GM18511 (cell line): Measurements from ENCODE around the gene UBE2J2.
"Not testable (repeated sequence)": the region's sequence is repeated elsewhere in the genome, so short reads cannot be mapped to it uniquely, and the experiment has no call there.

Source experiments
- ATAC-seq: cut with Tn5 transposase; IDR thresholded peaks from one replicate; pipeline ENCODE4 v1.9.1; 2021; ENCODE audit warnings: mild to moderate bottlenecking, moderate library complexity; ENCODE audit not compliant: unreplicated experiment

UBE2J2 gene

GRCh38 chr1:1273512-1274298 lies at the start of gene UBE2J2:
Gene UBE2J2, minus strand, starts transcription at chr1:1273854. Its CDS starts 5,862 bp downstream, at chr1:1267992.
- peak; percentile 90 for ATAC-seq

GRCh38 chr1:1322952-1323351 lies 49.3 kb upstream of the UBE2J2 start:
- ATAC-seq, result no peak

- ATAC-seq, result no peak
Measured at GRCh38 chr1:1322418-1322817, 48.8 kb upstream of the UBE2J2 start.

DNA sequence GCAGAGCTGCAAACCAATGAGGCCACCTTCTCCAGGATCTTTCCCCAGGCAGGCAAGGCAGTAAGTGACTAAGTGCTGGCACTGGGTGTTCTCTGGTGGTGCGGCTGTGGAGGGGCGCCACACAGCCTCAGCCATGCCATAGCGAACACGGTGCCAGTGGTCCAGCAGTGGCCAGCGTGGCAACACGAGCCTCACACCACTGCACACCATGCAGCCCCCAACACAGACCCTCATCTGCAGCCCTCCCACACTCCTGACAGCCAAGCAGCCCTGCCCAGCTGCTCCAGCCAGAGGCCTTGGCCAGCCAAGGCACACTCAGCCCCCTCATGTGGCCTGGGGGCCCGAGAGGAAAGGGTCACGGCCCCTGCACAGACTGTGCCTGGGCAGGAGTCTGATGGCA lies 47.8 kb upstream of the UBE2J2 start:
- no peak for ATAC-seq

- ATAC-seq, result no peak
Measured at GRCh38 chr1:1320666-1321448, 47.2 kb upstream of the UBE2J2 start.

DNA sequence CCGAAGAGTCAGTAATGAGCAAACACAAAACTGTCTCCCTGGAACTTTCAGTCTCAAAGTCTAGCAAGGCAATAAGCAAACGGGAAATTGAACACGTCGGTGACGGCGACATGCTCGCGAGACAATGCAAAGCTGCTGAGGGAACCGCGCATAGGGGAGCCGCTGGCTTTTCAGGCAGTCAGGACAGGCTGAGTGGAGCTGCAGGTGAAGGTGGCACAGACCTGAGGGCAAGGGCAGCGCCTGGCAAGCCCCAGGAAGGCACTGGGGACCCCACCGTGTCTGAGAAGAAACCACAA lies 45.9 kb upstream of the UBE2J2 start:
- no peak for ATAC-seq

DNA sequence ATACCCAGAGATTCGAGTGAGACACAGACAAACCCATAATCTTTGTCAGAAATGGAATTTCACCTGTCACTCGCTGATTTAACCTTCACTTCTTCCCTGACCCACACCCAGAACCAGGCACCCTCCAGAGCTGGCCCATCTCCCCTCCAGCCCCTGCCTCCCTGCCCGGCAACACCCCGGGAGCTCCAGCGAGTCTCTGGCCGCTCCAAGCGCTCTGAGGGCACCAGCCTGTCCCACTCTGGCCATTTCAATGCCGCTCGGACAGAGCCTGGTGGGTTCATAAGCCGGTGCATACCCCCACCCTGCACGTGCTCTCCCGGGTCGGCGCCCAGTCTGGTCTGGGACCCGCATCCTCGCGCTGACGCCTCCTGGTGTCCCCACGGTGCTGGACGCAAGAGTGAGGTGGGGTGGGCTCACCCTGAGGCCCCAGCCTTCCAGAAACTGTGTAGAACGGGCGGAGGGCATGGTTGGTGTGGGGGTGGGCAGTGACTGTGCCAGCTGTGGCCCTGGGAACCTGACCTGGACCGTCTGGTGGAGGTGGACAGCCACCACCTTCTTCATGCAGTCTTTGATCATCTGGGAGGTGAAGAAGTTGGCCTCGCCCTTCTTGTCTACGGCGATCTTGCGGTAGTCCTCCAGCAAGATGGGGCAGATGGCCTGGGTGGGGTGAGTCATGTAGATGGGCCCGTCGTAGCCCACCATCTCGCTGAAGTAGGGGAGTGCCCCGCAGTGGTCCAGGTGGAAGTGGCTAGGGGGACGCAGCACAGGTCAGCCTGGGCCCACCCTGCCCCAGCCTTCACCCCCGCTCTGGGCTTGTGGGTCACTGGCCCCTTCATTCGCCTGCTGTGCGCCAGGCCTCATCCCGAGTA lies 45.4 kb upstream of the UBE2J2 start:
- no peak for ATAC-seq

DNA sequence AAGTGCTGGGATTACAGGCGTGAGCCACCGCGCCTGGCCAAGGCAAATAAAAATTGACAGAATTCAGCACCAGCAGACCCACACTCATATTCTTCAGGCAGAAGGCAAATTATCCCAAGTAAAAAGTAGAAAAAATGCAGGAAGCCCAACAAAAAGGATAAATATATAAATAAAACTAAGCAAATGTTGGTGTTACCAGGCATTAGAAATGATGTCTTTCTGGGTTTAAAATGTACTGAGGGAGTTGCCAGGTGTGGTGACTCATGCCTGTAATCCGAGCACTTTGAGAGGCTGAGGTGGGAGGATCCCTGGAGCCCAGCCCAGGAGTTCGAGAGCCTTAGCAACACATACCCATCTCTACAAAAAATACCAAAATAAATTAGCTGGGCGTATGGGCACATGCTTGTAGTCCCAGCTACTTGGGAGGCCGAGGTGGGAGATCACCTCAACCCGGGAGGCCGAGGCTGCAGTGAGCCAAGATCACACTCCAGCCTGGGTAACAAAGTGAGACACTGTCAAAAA lies 44.5 kb upstream of the UBE2J2 start:
- no peak for ATAC-seq

GRCh38 chr1:1317420-1317819 lies 43.8 kb upstream of the UBE2J2 start:
- no peak for ATAC-seq

DNA sequence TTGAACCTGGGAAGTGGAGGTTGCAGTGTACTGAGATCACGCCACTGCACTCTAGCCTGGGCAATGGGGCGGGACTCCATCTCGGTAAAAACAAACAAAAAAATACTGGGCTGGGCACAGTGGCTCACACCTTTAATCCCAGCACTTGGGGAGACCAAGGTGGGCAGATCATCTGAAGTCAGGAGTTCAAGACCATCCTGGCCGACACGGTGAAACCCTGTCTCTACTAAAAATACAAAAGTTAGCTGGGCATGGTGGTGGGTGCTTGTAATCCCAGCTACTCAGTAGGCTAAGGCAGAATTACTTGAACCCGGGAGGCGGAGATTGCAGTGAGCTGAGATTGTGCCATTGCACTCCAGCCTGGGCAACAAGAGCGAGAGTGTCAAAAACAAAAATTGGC lies 42.5 kb upstream of the UBE2J2 start:
- not testable (repeated sequence) for ATAC-seq

- ATAC-seq, result no peak
Measured at GRCh38 chr1:1315435-1315954, 41.8 kb upstream of the UBE2J2 start.

- no peak for ATAC-seq
Measured at GRCh38 chr1:1314678-1315335, 41.2 kb upstream of the UBE2J2 start.

DNA sequence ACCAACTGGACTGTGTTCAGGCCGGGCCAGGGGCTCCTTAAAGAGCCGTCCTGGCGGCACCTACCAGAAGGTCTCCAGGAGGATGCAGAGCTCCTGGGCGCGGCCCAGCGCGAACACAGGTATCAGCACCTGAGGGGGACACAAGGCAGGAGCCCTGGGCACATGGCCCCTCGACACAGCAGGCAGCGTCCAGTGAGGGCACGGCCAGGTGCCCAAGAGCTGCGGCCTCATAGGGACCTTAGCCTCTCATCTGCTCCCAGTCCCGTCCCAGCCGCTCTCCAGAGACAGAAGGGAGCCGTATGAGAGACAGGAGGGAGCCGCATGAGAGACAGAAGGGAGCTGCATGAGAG lies 40.6 kb upstream of the UBE2J2 start:
- ATAC-seq, result no peak

- no peak for ATAC-seq
Measured at GRCh38 chr1:1313500-1314236, 40.0 kb upstream of the UBE2J2 start.

- ATAC-seq, result no peak
Measured at GRCh38 chr1:1312450-1313314, 39.0 kb upstream of the UBE2J2 start.

DNA sequence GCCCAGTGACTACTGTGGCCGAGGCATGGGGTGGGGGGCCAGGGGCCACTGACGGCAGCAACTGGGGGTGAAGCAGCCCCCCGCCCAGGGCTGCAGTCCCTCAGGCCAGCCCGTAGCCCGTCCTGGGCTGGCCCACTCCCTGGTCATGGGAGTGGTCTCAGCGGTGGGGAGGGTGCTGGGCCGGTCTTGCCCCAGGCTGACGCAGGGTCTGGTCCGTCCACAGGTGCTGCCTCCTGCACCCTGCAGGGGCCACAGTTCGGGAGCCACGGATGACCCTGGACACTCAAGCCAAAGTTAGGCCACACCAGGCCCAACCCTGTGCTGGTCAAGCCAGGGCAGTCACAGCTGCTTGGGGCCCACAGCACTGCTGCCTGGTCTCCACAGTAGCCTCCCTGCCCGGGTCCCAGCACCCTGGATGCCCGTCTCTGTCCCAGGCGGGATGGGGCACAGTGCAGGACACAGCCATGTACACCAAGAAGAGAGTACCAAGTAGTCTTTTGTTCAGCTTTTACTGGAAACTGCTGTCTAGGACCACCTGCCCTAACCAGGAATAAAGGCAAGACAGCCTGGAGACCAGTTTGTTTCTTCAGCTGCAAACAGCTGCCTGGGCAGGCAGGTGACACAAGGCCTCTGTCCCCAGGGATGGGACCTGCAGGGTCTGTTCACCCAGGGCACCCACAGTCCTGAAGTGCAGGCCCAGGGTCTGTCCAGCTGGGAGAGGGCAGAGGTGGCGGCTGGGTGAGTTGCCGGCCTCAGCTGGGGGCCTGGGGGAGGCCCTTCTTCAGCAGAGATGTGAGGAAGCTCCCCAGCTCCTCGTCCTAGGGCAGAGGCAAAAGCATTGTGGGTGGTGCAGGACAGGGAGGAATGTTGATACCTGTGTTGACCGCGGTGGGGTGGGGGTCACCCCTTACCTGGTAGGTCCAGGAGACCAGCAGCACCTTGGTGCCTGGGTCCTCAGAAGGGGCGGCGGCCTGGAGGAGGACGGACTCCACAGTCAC lies 37.8 kb upstream of the UBE2J2 start:
- ATAC-seq, result no peak

DNA sequence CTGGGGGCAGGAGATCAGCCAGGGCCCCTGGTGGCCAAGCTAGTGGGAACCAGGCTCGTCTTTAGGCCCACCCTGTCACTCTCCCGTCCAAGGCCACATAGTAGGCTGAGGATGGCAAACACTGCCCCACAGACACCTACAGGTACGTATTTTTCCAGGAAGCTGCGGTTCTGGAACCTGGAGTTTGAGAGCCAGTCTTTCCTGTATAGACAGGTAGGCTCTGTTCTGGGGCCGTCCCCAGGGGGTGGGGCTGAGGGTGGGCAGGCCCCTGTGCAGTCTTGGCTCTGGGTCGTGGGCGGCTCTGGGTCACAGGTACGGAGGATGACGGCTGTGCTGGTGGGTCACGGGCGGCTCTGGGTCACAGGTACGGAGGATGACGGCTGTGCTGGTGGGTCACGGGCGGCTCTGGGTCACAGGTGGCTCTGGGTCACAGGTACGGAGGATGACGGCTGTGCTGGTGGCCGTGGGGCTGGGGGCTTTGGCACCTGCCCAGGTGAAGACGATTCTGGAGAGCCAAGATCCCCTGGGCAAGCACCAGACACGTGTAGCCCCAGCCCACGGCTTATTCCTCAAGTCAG lies 36.9 kb upstream of the UBE2J2 start:
- ATAC-seq, result no peak

DNA sequence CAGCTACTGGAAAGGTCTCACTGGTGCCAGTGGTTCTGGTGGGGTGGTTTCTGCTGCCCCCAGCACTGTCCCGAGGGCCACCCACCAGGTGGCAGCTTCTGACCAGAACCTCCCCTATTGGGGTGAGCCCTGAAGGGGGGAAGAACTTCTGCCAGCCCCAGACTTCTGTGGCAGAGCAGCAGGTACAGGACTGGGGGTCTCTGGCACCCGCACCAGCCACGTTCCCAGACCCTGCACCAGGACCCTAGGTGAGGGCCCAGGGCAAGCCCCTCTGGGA lies 36.4 kb upstream of the UBE2J2 start:
- no peak for ATAC-seq
